NCI-H128 (cell line): ENCODE data around the gene CHMP5.

ENCODE experiments used
- DNase-seq: peaks from one replicate; lab custom pipeline; 2025; ENCODE audit not compliant: unreplicated experiment; lab: John Stamatoyannopoulos, UW

The CHMP5 gene

DNA sequence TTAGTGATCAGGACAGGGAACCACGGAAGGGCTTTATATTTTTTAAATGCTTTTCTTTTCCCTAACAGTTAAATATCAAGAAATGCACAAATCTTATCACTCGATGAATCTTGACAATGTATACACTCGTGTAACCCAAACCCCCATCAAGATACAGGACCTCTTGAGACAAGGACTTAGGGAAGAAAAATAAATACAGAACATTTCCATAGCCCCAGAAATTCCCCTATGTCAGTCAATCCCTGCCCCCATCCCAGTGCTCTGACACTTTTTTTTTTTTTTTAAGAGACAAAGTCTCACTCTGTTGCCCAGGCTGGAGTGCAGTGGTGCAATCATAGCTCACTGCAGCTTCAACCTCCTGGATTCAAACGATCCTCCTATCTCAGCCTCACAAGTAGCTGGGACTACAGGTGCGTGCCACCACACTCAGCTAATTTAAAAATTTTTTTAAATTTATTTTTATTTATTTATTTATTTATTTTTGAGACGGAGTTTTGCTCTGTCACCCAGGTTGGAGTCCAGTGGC, 22.2 kb upstream of the CHMP5 start:
- DNase-seq: no peak

DNA sequence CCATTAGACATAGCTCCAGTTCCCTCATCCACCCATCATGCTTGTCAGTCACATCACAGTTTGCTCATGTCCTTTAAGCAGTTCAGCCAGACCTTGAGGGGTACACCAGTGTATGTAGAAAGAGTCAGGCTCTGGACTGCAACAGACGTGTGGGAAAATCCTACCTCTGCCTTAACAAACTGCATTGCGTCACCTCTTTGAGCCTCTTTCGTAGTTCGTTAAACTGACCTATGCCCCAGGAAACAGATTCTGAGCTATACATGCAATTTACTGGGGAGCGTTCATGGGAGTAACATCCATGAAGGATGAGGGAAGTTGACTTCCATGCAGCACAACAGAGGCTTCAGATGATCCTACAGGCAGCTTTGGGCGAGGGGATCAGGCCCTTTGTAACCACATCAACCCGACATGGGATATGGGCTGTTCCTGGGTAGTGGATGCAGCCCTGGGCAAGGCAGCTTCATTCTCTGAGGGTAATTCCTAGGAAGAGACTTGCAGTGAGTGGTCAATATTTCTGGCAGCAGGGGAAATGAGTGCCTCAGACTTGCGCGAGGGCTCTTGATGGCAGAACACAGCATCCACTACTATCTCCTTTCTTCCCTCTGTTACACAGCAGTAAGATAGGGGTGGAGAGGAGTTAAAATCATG, 20.6 kb upstream of the CHMP5 start:
- no peak for DNase-seq

DNA sequence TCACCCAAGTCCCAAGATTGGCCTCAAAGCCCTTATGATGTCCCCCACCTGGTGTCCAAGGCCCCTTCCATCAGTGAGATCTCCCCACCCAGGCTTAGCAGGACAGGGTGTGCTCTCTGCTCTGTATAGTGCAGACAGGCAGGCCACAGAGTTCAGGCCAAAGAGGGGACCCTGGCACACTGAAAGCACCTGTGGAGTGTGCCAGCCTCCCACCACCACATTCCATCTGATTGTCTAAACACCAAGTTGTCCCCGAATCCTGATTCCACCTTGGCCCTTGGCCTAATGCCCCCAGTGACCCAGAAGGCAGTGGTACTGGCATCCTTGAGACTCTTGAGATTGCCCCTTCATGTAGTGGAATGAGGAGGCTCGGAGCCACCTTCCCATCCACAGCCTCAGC, 19.5 kb upstream of the CHMP5 start:
- no peak for DNase-seq

DNA sequence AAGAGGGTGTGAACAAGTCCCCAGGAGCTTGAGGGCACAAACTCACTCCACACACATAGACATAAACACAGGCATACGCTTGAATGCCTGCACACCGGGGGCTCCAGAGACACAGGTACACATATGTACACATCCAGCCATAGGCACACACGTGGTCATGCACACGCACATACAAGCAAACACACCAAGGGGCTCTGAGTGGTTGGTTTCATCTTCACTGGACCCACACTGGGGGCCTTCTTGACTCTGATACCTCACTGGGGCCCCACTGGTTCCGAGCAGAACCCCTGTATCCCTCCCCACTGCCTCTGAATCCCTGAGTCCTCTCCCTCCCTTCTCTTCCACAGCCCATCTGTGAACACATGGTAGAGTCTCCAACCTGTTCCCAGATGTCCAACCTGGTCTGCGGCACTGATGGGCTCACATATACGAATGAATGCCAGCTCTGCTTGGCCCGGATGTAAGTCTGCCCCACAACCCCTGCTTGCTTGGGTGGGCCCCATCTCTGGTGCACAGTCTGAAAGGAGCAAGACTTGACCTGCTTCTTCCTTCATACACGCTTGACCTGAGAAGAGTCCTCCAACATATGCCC, 18.5 kb upstream of the CHMP5 start:
- DNase-seq: no peak

DNA sequence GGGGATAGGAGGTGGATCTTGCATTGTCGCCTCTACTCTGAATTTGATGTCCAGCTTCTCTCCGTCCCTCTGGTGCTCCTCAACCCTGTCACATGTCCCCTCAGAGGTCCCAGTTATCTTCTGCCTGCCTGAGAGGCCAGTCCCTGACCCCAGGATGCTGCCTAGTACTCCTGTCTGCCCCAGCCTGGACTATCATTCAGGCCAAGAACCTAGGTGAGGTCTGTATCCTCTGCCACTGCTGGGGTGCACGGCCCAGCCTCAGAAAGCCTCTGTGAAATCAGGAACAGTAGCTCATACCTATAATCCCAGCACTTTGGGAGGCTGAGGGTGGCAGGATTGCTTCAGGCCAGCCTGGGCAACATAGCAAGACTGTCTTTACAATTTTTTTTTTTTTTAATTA, 16.2 kb upstream of the CHMP5 start:
- no peak for DNase-seq

DNA sequence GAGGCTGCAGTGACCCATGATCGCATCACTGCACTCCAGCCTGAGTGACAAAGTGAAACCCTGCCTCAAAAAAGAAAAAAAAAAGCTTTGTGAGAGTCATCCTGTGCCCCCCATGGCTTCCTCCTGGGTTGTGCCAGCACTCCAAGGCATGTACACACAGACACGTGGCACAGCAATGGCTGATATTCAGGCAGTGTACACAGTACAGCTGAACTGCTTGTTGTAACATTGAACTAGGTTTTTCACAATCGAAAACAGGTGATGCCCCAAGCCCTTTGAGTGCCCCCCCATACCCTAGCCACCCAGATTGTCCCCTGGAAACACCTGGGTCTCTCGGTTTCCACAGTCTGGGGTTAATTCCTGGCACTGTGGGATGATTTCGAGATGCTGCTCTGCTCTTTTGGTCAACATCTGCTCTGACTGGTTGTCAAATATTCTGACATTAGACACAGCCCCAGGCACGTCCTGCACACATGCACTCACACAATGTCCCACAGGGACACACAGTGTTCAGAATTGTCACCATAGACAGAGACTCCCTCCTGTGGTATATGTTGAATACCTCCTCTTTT, 15.7 kb upstream of the CHMP5 start:
- DNase-seq: no peak

DNA sequence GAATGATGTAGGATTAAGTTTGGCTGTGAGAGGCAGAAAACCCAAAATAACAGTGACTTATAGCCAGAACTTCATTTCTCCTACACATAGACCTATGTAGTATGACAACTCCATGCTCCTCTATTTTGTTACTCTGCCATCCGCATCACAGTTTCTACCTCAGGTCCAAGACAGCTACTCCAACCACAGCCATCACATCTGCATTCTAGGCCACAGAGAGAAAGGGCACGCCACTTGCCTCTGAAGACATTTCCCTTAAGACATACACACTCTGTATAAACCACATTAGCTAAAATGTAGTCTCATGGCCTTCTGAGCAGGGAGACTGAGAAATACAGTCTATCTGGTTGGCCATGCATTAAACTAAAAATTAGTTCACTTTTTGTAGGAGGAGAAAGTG, 14.9 kb upstream of the CHMP5 start:
- no peak for DNase-seq

DNA sequence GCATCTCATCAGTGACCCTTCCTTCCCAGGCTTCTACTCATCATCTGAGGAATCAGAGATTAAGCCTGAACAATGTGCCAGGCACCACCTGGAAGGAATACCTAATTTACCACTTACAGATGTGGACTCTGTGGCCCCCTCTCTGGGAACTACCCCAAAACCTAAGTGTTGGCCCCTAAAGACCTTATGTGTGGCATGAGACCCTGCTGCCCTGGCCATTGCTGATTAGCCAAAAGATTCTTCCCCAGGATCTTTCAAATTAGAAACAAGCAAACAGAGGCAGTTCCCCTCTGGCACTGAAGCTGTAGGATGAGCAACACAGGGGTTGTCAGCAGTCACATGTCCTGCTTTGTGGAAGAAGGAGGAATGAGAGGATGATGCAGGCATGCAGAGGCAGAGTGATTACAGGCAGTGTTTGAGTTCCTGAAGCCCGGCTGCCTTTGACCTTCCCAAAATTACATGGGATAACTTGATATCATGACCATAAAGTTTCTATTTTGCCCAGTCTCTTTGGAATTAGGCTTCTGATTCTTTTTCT, 14.3 kb upstream of the CHMP5 start:
- no peak for DNase-seq

DNA sequence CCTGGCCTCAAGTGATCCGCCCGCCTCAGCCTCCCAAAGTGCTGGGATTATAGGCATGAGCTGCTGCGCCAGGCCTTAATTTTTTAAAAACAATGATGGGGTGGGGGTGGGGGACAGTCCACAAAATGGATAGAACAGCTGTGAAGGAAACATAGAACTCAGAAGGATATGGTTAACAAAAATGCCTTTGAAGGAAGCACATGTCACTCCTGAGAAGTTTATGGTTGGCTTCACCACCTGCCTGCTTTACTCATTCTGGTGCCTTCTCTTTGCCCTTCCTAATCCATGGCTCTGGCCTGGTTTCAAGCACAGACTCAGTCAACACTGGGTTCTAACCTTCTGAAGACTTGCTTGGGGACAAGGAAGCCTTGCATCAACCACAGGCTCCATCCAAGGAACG, 10.6 kb upstream of the CHMP5 start:
- DNase-seq: no peak

DNA sequence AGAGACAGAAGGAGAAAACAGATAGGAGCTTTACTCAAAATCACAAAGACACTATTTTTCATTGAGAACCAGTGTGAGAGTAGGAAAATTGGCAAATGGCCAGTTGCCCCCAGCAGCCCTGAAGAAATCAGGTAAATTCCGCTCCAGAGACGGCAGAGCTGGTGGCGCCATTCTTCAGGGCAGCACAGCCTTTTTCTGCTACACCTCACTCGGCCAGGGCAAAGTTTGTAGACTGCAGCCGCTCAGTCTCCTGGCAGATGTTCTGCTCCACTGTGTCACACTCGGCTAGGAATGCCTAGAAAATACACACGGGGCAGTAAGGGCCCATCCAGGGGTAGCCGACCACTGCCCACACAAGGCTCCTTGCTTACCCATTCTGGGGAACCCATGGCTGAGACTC, 9.8 kb upstream of the CHMP5 start:
- no peak for DNase-seq

DNA sequence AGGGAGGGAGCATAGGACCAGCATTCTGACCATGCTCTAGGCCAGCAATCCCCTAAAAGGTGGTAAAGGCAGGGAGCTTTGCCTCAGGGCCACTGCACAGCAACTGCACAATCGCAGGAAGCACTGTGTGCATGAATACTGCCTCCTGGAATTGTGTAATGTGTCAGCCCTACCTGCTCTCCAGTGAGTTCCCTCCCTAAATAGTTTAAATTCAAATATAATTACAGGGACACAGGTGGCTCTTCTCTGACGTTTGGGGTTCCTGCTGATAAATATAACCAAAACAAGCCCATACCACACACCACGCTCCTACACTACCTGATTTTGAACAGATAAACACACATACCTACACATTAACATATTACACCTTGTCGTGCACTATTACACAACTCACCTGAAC, 9.4 kb upstream of the CHMP5 start:
- no peak for DNase-seq

DNA sequence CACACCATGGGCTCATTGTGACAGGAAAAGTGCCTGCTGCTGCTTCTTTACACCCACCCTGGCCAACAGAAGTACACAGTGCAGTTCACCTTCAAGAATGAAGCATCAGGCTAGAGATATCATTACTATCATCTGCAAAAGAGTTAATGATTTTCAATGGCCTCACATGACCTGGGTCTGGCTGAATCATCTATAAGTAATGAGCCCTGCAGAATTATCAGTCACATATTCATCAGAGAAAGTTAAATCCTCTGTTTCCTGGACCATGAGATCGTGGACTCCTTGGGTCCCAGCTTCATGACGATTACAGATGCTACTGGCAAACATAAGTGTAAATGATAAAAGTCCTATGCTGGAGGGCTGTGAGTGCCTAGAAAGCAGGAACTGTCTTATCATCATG, 8.6 kb upstream of the CHMP5 start:
- no peak for DNase-seq

DNA sequence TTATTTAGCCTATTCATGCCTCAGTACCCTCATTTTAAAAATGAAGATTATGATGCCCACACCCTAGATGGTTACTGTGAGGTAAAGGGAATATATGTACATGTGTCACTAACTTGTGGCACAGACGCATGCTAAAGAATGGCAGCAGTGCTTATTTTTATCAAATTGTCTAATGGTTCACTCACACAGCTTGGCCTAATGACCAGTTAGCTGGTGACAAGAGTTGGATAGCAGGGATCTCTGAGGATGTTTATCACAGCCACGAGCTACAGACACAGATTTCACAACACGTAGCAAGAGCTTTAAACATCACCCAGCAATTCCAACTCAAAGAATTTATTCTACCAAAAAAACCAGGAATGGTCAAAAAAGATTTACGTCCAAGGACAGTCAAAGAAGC, 7.6 kb upstream of the CHMP5 start:
- DNase-seq: no peak

DNA sequence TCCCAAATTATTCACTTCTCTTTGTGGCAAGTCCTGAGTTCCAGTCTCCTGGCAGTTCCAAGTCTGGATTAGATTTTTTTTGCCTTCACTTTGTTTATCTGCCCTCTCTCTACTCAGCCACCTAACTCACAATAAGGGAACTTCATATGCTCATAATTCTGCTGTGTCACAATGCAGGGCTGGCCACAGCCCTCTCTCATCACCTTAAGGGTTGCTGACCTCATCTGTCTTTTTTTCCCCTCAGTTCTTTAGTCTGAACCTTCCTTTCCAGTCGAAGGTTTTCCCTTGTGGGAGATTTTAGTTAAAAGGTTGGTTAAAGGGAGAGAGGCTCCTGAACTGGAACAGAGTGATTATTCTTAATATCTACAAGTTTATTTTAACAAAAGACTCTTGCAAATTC, 4.5 kb upstream of the CHMP5 start:
- no peak for DNase-seq

DNA sequence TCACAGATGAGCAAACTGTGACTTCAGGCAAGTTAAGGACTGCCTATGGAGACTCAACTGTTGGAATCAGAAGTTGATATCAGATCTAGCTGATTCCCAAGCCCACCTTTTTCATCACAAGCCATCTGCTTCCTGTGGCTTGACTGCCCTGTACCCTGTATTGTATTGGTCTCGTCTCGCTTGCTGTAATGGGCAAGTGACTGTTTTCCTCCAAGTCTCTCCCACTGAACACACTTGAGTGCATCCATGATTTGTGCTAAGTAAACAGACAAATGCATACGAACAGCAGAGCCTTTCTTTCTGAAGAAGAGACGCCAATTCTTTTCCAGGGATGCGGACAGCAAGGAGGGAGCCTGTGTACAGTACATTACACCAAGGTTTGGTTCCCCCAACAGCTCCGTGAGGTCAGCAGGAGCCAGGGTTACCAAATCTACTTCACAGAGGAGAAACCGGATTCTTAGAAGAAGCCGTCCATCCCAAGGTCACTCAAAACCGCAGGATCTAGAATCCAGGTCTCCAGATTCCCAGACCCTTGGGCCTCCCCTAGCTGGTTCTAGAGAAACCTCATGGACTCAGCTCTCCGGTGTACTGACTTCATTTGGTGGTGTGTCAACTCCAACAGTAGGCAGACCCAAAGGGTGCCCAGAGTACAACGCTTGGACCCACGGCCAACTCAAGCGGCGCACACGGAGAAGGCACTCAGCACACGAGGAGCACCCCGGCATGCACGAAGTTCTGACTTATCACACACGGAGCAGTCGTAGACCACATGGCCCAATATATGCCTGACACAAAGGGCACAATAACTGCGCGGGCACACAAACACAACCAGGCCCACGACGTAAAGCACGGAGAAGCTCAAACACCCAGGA, 1.5 kb upstream of the CHMP5 start:
- no peak for DNase-seq

DNA sequence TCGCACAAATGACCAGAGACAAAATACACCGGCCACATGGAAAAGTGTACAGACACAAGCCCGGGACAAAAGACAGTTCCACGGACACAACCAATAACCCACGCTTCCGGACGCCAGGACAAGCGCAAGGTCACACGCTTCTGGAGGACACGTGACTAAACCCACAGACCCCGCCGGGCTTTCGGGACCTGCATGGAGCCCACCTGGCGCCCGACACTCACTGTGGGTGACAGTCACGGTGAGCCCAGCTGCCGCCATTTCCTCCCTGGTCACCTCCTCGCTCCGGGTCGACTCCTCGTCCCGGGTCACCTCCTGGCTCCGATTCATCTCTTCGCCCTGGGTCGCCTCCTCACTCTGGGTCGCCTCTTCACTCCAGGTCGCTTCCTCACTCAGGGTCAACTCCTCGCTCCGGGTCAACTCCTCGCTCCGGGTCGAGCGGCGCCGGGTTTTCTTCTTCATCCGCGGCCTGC, 811 bp upstream of the CHMP5 start:
- DNase-seq: no peak

DNA sequence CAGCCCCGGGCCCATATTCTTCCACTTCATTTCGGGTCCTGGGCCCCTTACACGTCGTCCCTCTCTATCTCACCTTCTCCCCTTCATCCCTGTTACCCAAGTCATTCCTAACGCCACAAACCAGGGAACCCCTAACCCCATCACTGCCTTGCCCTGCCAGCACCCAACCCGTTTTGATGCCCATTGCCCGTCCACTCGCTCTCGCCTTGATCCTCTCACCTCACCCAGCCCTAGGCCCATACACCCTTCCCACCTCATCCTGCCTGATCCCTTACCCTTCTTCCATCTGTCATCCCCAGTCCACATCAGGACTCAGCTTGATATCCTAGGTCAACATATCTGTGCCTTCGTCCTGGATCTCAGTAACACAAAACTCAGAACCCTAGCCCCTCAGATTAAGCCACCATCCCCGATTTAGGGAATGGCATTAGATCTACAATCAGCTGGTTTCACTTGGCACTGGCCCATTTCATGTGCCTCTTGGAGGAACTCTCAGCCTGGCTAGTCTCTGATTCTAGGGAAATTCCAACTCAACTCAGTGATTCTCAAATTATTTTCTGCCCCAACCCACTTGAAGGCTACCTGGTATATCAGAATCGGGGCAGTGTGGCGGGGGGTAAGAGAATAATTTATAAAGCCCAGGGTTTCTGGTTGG, 489 bp downstream of the CHMP5 start:
- no peak for DNase-seq

DNA sequence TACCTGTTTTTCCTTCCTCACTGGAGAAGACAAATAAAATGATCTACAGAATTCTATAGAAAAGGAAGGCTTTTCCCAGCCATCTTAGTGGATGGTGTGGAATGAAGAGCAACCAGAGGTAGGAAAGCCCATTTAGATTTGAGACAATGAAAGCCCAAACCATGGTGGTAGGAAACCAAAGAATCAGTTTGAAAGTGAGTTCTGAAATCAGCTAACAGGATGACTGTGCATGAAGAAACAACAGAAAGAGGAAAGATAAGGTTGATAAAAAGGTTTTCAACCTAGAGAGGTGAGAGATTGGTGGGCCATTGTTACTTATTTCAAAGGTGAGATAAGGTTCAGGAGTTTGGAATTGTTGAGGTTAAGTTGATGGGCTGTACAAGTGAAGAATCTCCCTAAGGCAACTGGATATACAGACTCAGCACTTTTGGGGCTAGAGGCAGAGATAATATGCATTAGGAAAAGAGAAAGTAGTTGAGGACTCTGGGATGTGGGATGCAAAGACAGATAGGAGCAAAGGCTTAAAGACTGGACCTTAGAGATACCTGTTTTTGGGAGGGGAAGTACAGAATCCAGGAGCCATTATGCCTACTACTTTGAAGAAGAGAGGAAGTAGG, 2.4 kb downstream of the CHMP5 start:
- no peak for DNase-seq

DNA sequence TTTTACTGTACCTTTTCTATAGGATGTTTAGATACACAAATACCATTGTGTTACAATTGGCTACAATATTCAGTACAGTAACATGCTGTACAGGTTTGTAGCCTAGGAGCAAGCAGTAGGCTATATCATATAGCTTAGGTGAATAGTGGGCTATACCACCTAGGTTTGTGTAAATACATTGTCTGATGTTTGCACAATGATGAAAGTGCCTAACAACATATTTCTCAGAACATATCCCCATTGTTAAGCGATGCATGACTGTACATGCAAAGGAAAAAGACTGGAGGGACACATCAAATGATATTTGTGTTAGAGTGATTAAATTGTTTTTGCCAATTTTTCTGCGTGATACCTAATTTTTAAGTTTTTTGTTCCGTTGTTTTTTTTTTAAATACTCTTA, 5.3 kb downstream of the CHMP5 start:
- no peak for DNase-seq

DNA sequence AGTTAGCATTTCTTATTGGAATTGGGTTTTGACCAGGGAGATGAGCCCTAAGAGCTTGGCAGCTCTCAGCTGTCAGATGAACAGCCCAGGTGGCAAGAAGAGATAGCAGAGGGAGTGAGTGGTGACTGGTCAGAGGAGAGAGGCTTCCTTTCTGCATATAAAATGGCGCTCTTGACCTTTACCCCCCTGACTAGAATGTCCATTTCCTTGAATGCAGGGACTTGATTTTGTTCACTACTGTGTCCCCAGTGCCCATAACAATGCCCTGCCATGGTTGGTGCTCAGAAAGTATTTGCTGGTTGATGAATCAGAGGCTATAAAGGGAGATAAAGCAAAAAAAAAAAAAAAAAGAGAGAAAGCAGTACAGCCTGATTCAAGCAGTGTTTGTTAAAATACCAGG, 7.2 kb downstream of the CHMP5 start:
- DNase-seq: no peak
